Tibial nerve (tissue), 4 donors: ENCODE data around the gene CACNG5. TPM values are rescaled to one million over a fixed set of nuclear protein-coding genes. Genes with fewer than 3 reads are reported as not detected.

Experiments
- DNase-seq, 2 donors: peaks; one replicate each; pipeline ENCODE4 v3.0.0-alpha.2; 2019; ENCODE audit warnings: low spot score in 2 of 2
- H3K27ac ChIP-seq, 4 donors: fragments of 200-600 bp; sonication (generic) in 3 of 4; one replicate each; pipeline ENCODE4 v1.5.1; 2017 to 2019; ENCODE audit warnings: mild to moderate bottlenecking in 1 of 4
- H3K27me3 ChIP-seq, 2 donors: fragments of 200-600 bp; sonication (generic) in 1 of 2; one replicate each; pipeline versions ENCODE4 v1.5.1 to v1.6.0; 2017 to 2019
- H3K36me3 ChIP-seq, 3 donors: fragments of 200-600 bp; sonication (generic); one replicate each; pipeline ENCODE4 v1.5.1; 2018 to 2019
- H3K4me1 ChIP-seq, 4 donors: fragments of 200-600 bp; sonication (generic) in 3 of 4; one replicate each; pipeline ENCODE4 v1.5.1; 2017 to 2019
- H3K4me3 ChIP-seq, 4 donors: fragments of 200-600 bp; sonication (generic) in 3 of 4; one replicate each; pipeline ENCODE4 v1.5.1; 2017 to 2019; ENCODE audit warnings: mild to moderate bottlenecking in 1 of 4, moderate library complexity in 1 of 4
- H3K9me3 ChIP-seq, 4 donors: fragments of 200-600 bp; sonication (generic) in 3 of 4; one replicate each; pipeline ENCODE4 v1.5.1; 2017 to 2019
- EP300 ChIP-seq, 2 donors: sonication (generic); formaldehyde crosslinking; IDR thresholded peaks; one replicate each; pipeline ENCODE4 v1.6.1; 2017; ENCODE audit warnings: antibody characterized with exemption in 2 of 2, mild to moderate bottlenecking in 1 of 2
- POLR2A ChIP-seq, 2 donors: fragments of 450-650 bp; IDR thresholded peaks; one replicate each; pipeline ENCODE4 v1.6.1; 2017; ENCODE audit warnings: antibody characterized with exemption in 2 of 2, mild to moderate bottlenecking in 2 of 2, moderate library complexity in 2 of 2
- WGBS, 2 donors: methylation state at CpG; one replicate each; pipeline ENCODE4 v1.1.5; 2018; 5-methylcytosine and 5-hydroxymethylcytosine counted together
- total RNA-seq, 4 donors: library from RNA; depleted of rRNA; stranded (reverse); fragments of >200 nt; gene quantifications; one replicate each; pipeline ENCODE4 v1.1.0, GENCODE V29; 2016
- TF ChIP-seq, protein P1 (sequence below), 5 experiments: fragments of 200-600 bp in 3 of 5; fragments of 450-650 bp in 2 of 5; sonication (generic) in 3 of 5; IDR thresholded peaks; one replicate each; pipeline ENCODE4 v1.5.1; 2016 to 2019; ENCODE audit warnings: antibody characterized with exemption in 5 of 5, mild to moderate bottlenecking in 3 of 5, moderate library complexity in 2 of 5

CACNG5 gene
- total RNA-seq, 4 donors from 2014 or later: not detected

DNA sequence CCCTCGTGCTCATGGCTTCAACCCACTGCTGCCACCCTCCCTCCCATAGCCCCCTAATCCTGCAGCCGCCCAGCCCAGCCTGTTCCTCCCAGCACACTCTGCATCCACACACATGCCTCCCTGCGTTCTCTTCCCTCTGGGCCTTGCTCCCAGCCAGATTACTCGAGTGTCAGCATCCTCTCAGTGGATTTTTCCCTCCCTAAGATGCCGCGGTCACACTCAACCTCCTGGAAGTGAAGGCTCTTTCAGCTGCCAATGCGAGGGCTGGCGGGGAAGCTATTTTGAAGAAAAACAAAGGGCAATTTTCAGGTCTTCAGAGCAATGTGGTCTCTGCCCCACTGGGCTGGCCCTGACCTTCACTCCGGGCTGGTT is 23.2 kb upstream of the CACNG5 start:
- Histone ChIP-seq H3K27me3 (no peaks in the 10 kb centered on the region), H3K27ac (no peak overlapping the region), H3K9me3 (no peaks in the 10 kb centered on the region), H3K4me1 (no peaks in the 10 kb centered on the region), H3K4me3 (no peak overlapping the region), H3K36me3 (peaks cover 0 to 8% (median 0%) of the 10 kb centered on the region in 3 donors)
- WGBS, 2 donors: 58 to 69% methylated on average over 9 of the region's 9 CpGs
- TF ChIP-seq, protein P1, sequence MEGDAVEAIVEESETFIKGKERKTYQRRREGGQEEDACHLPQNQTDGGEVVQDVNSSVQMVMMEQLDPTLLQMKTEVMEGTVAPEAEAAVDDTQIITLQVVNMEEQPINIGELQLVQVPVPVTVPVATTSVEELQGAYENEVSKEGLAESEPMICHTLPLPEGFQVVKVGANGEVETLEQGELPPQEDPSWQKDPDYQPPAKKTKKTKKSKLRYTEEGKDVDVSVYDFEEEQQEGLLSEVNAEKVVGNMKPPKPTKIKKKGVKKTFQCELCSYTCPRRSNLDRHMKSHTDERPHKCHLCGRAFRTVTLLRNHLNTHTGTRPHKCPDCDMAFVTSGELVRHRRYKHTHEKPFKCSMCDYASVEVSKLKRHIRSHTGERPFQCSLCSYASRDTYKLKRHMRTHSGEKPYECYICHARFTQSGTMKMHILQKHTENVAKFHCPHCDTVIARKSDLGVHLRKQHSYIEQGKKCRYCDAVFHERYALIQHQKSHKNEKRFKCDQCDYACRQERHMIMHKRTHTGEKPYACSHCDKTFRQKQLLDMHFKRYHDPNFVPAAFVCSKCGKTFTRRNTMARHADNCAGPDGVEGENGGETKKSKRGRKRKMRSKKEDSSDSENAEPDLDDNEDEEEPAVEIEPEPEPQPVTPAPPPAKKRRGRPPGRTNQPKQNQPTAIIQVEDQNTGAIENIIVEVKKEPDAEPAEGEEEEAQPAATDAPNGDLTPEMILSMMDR (IDR thresholded peaks at IDR 0.05): no peak
- TF ChIP-seq EP300 (IDR thresholded peaks at IDR 0.05) (no peak), POLR2A (IDR thresholded peaks at IDR 0.05) (no peak)
- DNase-seq: no peak

DNA sequence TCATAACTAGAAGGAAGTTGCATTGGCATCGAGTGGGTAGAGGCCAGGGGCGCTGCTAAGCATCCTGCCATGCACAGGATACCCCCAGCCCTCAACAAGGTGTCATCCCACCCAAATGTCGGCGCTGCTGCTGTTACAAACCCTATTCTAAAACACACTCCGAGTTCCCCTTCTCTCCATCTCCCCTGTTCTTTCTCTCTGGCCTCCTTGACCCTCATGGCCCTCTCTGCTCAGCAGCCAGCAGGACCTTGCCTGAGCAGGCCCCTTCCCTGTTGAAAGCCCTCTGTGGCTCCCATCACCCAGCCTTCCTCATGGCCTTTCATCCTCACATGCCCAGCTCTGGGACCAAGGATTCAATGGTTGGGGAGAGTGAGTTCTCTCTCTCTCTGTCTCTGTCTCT is 22.3 kb upstream of the CACNG5 start:
- H3K4me1 ChIP-seq: no peaks in the 10 kb centered on the region
- H3K27ac ChIP-seq: no peak overlapping the region
- H3K4me3 ChIP-seq: no peak overlapping the region
- TF ChIP-seq POLR2A (IDR thresholded peaks at IDR 0.05) (no peak), EP300 (IDR thresholded peaks at IDR 0.05) (no peak)
- TF ChIP-seq, protein P1 (IDR thresholded peaks at IDR 0.05): no peak
- H3K9me3 ChIP-seq: peaks cover 0 to 2% (median 0%) of the 10 kb centered on the region in 4 donors
- WGBS, 2 donors: 91 to 93% methylated on average over 5 of the region's 5 CpGs
- H3K36me3 ChIP-seq: no peaks in the 10 kb centered on the region
- DNase-seq: no peak
- no peaks in the 10 kb centered on the region for H3K27me3 ChIP-seq

DNA sequence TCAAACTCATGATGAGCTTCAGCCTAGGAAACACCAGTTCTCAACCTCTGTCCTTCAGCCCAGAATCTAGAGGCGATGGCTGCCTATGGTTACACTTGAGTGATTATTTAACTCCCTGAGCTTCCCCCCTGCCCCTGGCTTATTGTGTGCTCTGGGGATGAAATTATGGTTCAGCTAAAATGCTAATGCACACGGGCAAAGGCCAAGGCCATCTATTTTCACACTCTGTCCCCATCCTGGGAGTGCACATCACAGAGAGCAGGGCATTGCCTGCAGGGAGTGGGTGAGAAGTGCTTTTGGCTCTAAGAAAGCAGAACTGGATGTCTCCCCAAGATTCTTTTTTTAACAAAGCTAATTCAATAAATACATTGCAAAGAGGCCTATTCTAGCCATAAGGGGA is 21.6 kb upstream of the CACNG5 start:
- no peak overlapping the region for H3K27ac ChIP-seq
- 59 to 61% methylated on average over 2 of the region's 2 CpGs for WGBS, 2 donors
- DNase-seq: no peak
- H3K4me3 ChIP-seq: no peak overlapping the region
- no peaks in the 10 kb centered on the region for H3K4me1 ChIP-seq
- H3K9me3 ChIP-seq: peaks cover 0 to 9% (median 0%) of the 10 kb centered on the region in 4 donors
- H3K36me3 ChIP-seq: no peaks in the 10 kb centered on the region
- H3K27me3 ChIP-seq: no peaks in the 10 kb centered on the region
- TF ChIP-seq EP300 (IDR thresholded peaks at IDR 0.05): no peak
- TF ChIP-seq, protein P1 (IDR thresholded peaks at IDR 0.05): no peak
- no peak for TF ChIP-seq POLR2A (IDR thresholded peaks at IDR 0.05)

DNA sequence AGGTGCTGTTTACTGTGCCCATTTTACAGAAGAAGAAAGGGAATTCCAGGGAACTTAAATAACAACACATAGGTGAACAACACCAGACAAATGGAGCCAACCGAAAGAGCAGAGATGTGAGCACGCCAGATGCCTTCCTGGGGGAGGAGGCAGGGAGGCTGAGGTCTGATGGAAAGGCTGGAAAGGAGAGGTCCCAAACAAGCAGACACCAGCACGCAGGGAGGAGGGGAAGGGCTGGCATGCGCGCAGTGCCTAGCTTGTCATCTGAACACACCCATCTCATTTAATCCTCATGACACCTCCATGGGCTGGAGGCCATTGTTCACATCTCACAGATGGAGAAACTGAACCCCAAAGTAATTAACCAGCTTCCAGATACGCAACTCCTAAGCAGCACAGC is 20.9 kb upstream of the CACNG5 start:
- 87 to 90% methylated on average over 6 of the region's 6 CpGs for WGBS, 2 donors
- H3K27me3 ChIP-seq: no peaks in the 10 kb centered on the region
- no peaks in the 10 kb centered on the region for H3K4me1 ChIP-seq
- TF ChIP-seq POLR2A (IDR thresholded peaks at IDR 0.05) (no peak), EP300 (IDR thresholded peaks at IDR 0.05) (no peak)
- TF ChIP-seq, protein P1 (IDR thresholded peaks at IDR 0.05): no peak
- H3K9me3 ChIP-seq: peaks cover 0 to 11% (median 0%) of the 10 kb centered on the region in 4 donors
- H3K27ac ChIP-seq: no peak overlapping the region
- no peak overlapping the region for H3K4me3 ChIP-seq
- no peak for DNase-seq
- H3K36me3 ChIP-seq: no peaks in the 10 kb centered on the region

DNA sequence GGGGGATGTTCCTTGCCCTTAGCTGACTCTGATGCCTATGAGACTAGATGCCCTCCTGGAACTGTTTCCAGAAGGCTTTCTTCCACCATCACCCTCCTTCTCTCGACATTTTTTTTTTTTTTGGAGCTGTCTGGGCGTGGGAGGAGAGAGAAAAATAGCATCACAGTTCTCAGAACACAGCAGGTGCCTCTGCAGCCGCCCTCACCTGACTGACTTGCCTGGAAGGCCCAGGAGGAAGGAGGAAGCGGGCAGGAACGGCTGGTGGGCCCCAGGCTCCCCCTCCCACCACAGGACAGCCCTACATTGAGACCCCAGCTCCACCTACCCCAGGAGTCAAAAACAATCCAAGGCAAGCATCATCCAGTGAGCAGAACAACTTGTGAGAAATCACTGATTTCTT is 20.3 kb upstream of the CACNG5 start:
- Histone ChIP-seq H3K4me1 (no peaks in the 10 kb centered on the region), H3K36me3 (no peaks in the 10 kb centered on the region), H3K9me3 (peaks cover 0 to 11% (median 0%) of the 10 kb centered on the region in 4 donors), H3K27ac (no peak overlapping the region), H3K27me3 (no peaks in the 10 kb centered on the region), H3K4me3 (no peak overlapping the region)
- TF ChIP-seq POLR2A (IDR thresholded peaks at IDR 0.05) (no peak), EP300 (IDR thresholded peaks at IDR 0.05) (no peak)
- TF ChIP-seq, protein P1 (IDR thresholded peaks at IDR 0.05): no peak
- WGBS, 2 donors: 50 to 57% methylated on average over 5 of the region's 5 CpGs
- no peak for DNase-seq
